GM12801 (cell line): ENCODE data around the gene SLC9A4.

Experiments used
- TF ChIP-seq, protein P1 (sequence below): IDR thresholded peaks from one replicate; pipeline ENCODE4 v1.5.1; 2011; ENCODE audit warnings: control low read depth; ENCODE audit not compliant: insufficient read length; ENCODE audit errors: extremely low read depth

Gene SLC9A4

DNA sequence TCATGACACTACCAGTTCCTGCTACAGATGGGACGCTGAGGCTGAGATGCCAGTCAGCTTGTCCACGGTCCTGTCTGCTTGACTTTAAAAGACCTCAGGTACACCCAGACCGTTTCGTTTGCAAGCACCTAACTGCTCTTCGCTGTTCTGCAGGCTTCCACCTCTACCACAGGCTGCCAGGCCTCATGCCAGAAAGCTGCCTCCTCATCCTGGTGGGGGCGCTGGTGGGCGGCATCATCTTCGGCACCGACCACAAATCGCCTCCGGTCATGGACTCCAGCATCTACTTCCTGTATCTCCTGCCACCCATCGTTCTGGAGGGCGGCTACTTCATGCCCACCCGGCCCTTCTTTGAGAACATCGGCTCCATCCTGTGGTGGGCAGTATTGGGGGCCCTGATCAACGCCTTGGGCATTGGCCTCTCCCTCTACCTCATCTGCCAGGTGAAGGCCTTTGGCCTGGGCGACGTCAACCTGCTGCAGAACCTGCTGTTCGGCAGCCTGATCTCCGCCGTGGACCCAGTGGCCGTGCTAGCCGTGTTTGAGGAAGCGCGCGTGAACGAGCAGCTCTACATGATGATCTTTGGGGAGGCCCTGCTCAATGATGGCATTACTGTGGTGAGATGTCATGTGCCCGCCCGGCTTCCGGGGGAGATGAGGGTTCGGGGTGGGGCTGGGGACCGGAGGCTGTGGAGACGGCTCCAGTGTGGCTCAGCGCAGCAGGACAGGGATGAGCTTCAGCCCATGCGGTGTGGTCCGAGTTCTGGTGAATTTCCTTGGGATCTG, 5.9 kb downstream of the SLC9A4 start:
- TF ChIP-seq, protein P1, sequence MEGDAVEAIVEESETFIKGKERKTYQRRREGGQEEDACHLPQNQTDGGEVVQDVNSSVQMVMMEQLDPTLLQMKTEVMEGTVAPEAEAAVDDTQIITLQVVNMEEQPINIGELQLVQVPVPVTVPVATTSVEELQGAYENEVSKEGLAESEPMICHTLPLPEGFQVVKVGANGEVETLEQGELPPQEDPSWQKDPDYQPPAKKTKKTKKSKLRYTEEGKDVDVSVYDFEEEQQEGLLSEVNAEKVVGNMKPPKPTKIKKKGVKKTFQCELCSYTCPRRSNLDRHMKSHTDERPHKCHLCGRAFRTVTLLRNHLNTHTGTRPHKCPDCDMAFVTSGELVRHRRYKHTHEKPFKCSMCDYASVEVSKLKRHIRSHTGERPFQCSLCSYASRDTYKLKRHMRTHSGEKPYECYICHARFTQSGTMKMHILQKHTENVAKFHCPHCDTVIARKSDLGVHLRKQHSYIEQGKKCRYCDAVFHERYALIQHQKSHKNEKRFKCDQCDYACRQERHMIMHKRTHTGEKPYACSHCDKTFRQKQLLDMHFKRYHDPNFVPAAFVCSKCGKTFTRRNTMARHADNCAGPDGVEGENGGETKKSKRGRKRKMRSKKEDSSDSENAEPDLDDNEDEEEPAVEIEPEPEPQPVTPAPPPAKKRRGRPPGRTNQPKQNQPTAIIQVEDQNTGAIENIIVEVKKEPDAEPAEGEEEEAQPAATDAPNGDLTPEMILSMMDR = no peak

DNA sequence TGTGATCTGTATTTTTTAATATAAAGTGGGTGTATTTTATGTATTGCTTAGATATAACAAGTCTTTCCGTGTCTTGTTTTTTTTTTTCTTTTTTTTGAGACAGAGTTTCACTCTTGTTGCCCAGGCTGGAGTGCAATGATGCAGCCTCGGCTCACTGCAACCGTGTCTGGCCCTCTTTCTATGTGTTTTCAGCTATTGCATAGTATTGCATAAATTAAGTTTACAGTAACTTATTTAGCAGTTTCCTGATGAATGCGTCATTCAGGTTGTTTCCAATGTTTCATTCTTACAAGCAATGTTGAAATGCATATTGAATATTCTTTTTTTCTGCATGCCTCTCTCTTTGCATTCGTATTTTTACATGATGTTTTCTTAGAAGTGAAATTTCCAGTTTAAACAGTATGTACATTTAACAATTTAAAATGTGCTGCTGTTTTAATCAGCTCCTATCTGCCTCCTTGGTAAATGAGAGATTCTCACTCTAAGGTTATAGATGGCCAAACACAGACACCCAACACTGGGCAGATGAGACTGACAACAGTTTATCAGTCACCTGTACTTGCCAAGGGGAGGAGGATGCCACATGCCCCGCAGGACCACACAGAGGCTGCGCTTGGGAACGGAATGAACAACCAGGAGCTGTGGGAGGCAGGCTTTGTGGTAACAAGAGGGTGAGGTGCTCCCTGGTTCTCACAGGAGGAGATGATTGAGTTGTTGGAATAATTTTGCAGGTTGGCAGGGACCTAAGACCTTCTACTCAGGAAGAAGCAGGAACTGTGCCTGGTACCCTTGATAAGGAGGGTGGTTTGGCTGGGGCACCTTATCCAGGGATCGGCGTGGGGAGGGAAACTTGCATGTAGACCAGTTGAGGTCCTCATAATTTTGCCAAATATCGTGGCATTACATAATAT, 7.5 kb downstream of the SLC9A4 start:
- TF ChIP-seq, protein P1 = no peak

DNA sequence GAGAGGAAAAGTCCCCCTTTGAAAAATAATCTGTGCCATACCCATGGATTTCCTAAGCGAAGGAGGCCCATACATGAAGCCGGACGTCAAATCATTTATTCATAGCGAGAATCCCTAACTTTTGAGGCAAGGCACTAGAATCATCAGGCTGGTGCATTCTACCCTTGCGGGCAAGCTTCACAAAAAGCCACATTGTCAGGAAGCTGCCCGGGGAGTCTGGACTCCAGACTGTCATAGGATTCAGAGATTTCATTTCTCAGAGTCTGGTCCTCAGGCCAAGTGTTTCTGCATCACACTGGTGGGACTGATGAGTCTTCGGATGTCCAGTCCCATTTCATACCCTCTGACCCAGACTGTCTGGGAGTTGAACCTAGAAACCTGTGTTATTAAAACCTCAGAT, 8.9 kb downstream of the SLC9A4 start:
- TF ChIP-seq, protein P1 = no peak

DNA sequence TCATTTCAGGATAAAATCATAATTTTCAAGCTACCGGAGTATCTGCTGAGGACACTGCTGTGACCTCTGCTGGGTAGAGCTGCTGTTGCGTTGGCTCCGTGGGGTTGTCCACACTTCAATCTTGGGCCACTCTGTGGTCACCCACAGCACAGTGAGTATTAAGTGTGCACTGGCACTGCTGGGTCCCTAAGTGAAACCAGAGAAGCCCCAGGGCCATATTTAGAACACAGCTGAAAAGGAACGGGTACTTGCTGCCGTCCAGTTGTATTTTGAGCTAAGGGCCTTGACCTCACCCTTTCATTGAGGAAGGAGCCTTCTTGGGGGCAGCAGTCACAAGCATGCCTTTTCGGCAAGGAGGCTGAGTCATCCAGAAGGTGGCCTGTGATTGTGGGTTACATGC, 10.1 kb downstream of the SLC9A4 start:
- TF ChIP-seq, protein P1 = no peak

DNA sequence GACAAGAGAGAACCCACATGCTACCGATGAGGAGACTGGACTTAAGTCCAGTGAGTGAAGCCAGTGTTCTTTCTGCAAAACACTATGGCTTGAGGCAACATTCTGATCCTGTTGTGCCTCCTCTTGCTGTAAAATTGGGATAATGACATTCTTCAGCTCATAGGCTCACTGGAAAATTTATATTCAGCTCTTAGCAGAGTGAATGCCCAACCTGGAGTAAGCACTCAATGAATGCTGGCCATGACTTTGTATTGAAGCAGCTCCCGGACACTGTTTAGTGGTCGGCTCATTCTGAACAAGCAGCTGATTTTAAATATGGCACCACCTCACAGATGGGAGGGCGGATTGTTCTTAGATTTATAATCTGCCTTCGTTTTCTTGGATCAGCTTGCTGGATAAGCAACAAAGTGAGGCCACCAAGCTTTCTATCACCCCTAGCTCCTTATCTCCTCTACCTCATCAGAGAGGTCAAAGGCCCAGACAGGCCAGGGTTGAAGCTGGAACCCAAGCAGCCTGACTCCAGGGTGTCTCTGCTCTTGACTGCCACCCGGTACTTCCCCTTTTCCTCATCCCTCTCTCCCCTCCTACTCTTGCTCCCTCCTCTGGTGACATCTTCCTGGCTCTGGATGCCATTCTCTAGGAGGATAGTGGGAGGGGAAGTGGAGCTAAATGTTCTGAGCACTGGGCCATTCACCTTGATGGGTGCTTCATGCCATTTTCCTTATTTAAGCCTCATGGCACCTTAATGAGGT, 11.5 kb downstream of the SLC9A4 start:
- TF ChIP-seq, protein P1 = no peak

DNA sequence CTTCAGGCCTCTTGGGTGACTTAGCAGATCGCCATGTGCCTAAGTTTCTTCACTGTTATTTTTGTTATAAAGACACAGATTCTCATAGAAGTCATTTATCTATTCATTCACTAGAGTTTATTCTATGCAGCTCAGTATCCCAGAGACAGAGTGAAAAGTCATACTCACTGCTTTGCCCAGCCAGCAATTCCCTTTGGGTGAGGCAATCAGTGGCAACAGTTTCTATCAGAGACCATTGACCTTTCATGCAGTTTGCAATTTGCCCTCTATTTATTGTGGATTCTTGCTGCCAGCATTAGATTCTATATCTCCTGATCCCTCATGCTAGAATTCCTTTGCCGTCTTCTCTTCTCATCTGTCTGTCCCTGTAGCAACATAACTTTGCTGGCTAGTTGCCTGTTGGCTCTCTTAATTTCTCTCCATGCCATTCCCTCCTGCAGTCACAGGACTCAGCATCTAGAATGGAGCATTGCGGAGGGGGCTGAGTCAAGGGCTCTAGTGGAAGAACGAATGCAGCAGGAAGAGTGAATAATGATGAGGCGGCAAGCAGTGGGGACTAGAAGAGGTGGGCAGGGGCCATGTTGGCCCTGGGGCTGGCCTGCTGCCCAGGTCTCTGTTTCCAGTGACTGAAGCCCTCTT, 12.2 kb downstream of the SLC9A4 start:
- TF ChIP-seq, protein P1 = no peak
